Ishikawa (cell line): Measurements from ENCODE around the gene GNPTG.

ENCODE experiments used
- CEBPB ChIP-seq: IDR thresholded peaks from 2 replicates; pipeline ENCODE4 v1.6.1; 2012
- CREB1 ChIP-seq: IDR thresholded peaks from 2 replicates; pipeline ENCODE4 v1.6.1; 2012; ENCODE audit warnings: low read depth
- EGR1 ChIP-seq: IDR thresholded peaks from 2 replicates; pipeline ENCODE4 v1.6.1; 2012
- EP300 ChIP-seq: IDR thresholded peaks from 2 replicates; pipeline ENCODE4 v1.6.1; 2012; ENCODE audit warnings: borderline replicate concordance
- FOXM1 ChIP-seq: IDR thresholded peaks from 2 replicates; pipeline ENCODE4 v1.6.1; 2012; ENCODE audit warnings: low read depth, borderline replicate concordance
- NFIC ChIP-seq: IDR thresholded peaks from 2 replicates; pipeline ENCODE4 v1.6.1; 2012
- RAD21 ChIP-seq: IDR thresholded peaks from 2 replicates; pipeline ENCODE4 v1.6.1; 2012; ENCODE audit warnings: low read depth
- TAF1 ChIP-seq: IDR thresholded peaks from 2 replicates; pipeline ENCODE4 v1.6.1; 2012; ENCODE audit warnings: low read depth, mild to moderate bottlenecking
- TCF12 ChIP-seq: IDR thresholded peaks from 2 replicates; pipeline ENCODE4 v1.6.1; 2012; ENCODE audit warnings: low read depth
- TEAD4 ChIP-seq: IDR thresholded peaks from 2 replicates; pipeline ENCODE4 v1.6.1; 2012
- YY1 ChIP-seq: IDR thresholded peaks from 2 replicates; pipeline ENCODE4 v1.6.1; 2012; ENCODE audit warnings: low read depth
- ZBTB7A ChIP-seq: IDR thresholded peaks from 2 replicates; pipeline ENCODE4 v1.6.1; 2012; ENCODE audit warnings: low read depth
- TF ChIP-seq, protein P1 (sequence below): IDR thresholded peaks from 2 replicates; pipeline ENCODE4 v1.6.1; 2012; ENCODE audit warnings: low read depth, mild to moderate bottlenecking
- TF ChIP-seq, protein P2 (sequence below): IDR thresholded peaks from 2 replicates; pipeline ENCODE4 v1.6.1; 2012
- TF ChIP-seq, protein P3 (sequence below): IDR thresholded peaks from 2 replicates; pipeline ENCODE4 v1.6.1; 2012

The GNPTG gene

DNA sequence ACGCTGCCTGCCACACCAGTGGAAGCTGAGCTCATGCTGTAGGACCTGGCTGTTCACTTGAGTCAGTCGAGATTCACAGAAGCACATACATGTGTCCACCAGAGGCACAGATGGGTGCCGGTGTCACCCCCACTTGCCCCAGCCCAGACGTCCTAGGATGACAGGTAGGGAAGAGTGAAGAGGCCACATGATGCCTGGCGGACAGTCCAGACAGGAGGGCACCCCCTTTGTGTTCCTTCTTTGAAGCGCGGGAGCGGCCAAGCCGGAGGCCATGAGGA is 33.5 kb upstream of the GNPTG start:
- TF ChIP-seq, protein P1, sequence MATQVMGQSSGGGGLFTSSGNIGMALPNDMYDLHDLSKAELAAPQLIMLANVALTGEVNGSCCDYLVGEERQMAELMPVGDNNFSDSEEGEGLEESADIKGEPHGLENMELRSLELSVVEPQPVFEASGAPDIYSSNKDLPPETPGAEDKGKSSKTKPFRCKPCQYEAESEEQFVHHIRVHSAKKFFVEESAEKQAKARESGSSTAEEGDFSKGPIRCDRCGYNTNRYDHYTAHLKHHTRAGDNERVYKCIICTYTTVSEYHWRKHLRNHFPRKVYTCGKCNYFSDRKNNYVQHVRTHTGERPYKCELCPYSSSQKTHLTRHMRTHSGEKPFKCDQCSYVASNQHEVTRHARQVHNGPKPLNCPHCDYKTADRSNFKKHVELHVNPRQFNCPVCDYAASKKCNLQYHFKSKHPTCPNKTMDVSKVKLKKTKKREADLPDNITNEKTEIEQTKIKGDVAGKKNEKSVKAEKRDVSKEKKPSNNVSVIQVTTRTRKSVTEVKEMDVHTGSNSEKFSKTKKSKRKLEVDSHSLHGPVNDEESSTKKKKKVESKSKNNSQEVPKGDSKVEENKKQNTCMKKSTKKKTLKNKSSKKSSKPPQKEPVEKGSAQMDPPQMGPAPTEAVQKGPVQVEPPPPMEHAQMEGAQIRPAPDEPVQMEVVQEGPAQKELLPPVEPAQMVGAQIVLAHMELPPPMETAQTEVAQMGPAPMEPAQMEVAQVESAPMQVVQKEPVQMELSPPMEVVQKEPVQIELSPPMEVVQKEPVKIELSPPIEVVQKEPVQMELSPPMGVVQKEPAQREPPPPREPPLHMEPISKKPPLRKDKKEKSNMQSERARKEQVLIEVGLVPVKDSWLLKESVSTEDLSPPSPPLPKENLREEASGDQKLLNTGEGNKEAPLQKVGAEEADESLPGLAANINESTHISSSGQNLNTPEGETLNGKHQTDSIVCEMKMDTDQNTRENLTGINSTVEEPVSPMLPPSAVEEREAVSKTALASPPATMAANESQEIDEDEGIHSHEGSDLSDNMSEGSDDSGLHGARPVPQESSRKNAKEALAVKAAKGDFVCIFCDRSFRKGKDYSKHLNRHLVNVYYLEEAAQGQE: no peak
- TF ChIP-seq ZBTB7A (no peak), TCF12 (no peak), CREB1 (no peak), TAF1 (no peak), RAD21 (no peak), NFIC (no peak), FOXM1 (no peak), TEAD4 (no peak), EGR1 (no peak), CEBPB (no peak)
- TF ChIP-seq, protein P2, sequence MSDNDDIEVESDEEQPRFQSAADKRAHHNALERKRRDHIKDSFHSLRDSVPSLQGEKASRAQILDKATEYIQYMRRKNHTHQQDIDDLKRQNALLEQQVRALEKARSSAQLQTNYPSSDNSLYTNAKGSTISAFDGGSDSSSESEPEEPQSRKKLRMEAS: no peak

DNA sequence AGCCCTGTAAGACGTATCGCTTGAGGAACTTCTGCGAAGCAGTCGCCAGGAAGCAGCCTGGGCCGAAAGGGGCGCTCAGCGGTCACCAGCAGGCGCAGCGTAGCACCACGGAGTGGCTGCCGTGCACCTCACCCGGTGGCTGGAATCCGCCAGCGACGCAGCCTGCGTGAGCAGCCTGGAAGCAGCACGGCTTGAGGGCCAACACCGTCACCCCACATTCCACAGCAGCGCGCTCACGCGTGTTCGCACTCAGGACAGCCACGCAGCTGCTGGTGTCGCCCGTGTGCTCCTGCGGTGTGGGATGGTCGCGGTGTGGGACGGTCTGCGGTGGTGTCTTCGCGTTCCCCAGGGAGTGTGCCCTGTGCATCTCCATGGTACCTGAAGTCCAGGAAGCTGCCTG is 32.7 kb upstream of the GNPTG start:
- TF ChIP-seq, protein P2: no peak
- TF ChIP-seq YY1: no peak

DNA sequence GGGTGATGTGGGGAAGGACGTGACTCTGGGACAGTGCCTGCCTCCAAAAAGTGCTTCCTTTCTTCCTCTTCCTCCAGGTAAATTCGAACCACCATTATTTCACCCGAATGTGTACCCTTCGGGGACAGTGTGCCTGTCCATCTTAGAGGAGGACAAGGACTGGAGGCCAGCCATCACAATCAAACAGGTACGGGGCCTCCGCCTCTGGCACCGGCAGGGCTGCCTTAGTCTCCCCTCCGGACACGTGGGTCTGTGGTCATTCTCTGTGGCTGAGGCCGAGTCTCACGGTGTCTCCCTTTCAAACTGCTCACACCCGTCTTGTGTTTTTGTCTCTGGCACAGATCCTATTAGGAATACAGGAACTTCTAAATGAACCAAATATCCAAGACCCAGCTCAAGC is 31.6 kb upstream of the GNPTG start:
- TF ChIP-seq, protein P1: no peak
- TF ChIP-seq EP300: no peak
- TF ChIP-seq RAD21: no peak
- no peak for TF ChIP-seq FOXM1
- TF ChIP-seq EGR1: no peak
- TF ChIP-seq, protein P3, sequence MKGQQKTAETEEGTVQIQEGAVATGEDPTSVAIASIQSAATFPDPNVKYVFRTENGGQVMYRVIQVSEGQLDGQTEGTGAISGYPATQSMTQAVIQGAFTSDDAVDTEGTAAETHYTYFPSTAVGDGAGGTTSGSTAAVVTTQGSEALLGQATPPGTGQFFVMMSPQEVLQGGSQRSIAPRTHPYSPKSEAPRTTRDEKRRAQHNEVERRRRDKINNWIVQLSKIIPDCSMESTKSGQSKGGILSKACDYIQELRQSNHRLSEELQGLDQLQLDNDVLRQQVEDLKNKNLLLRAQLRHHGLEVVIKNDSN: no peak
- TF ChIP-seq CREB1: no peak
- TF ChIP-seq ZBTB7A: no peak
- TF ChIP-seq NFIC: no peak
- no peak for TF ChIP-seq TCF12

DNA sequence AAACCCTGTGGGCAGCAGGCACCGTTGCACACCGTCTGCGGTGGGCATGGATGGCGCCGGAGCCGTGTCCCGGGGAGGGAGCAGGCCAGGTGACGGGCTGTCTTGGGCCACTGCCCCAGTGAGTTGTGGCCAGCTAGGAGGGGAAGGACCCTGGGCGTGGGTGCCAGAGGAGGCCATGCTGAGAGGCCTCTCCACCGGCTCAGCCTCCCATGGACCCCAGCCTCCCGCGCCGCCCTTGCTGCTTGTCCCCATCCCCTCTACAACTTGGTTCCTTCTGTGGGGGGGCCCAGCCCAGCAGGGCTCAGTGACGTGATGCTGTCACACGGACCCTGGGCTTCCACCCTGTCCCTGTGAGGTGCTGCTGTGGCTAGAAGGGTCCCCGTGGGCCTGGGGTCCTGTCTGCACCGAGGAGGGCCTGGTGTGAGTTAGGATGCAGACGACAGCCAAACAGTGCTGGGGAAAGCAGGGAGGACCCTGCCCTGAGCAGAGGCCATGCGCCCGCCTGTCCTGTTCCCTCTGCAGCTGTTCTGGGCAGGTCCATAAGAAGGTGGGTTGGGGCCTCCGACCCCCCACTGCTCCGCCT is 31.0 kb upstream of the GNPTG start:
- TF ChIP-seq TCF12: no peak
- TF ChIP-seq EP300: no peak
- no peak for TF ChIP-seq ZBTB7A
- no peak for TF ChIP-seq EGR1
- TF ChIP-seq RAD21: no peak
- TF ChIP-seq, protein P3: no peak
- no peak for TF ChIP-seq NFIC
- TF ChIP-seq TAF1: no peak
- TF ChIP-seq, protein P2: no peak
- no peak for TF ChIP-seq CREB1
- TF ChIP-seq YY1: no peak
- no peak for TF ChIP-seq FOXM1
- no peak for TF ChIP-seq CEBPB
- TF ChIP-seq, protein P1: no peak
- no peak for TF ChIP-seq TEAD4

DNA sequence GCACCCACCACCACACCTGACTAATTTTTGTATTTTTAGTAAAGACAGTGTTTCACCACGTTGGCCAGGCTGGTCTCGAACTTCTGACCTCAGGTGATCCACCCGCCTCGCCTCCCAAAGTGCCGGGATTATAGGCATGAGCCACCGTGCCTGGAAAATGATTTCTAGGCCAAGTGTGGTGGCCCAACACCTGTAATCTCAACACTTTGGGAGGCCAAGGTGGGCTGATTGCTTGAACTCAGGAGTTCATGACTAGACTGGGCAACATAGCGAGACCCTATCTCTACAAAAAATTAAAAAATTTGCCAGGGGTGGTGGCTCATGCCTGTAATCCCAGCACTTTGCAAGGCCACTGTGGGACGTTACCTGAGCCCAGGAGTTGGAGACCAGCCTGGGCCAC is 29.3 kb upstream of the GNPTG start:
- TF ChIP-seq, protein P2: no peak
- TF ChIP-seq CEBPB (no peak), FOXM1 (no peak), TAF1 (no peak), RAD21 (no peak), TCF12 (no peak), NFIC (no peak), EGR1 (no peak), CREB1 (no peak), YY1 (no peak), EP300 (no peak), ZBTB7A (no peak), TEAD4 (no peak)
- TF ChIP-seq, protein P3: no peak
- TF ChIP-seq, protein P1: no peak
